ENCODE data around the gene SLC2A9.

GRCh38 chr4:9976293-9976692 is 45.0 kb downstream of the SLC2A9 start:
- TF ChIP-seq TEAD4 (IDR thresholded peaks at IDR 0.05) (no peak), FOXM1 (IDR thresholded peaks at IDR 0.05; ENCODE audit: borderline replicate concordance, low read depth) (no peak), RAD21 (IDR thresholded peaks at IDR 0.05; ENCODE audit: low read depth) (no peak)
